ENCODE data around the gene ZNF580. TPM values are rescaled to one million over a fixed set of nuclear protein-coding genes. Genes with fewer than 3 reads are reported as not detected.

ZNF580 gene
- total RNA-seq, 2 donors from 2014 or later = 29.7 to 36.1 TPM

DNA sequence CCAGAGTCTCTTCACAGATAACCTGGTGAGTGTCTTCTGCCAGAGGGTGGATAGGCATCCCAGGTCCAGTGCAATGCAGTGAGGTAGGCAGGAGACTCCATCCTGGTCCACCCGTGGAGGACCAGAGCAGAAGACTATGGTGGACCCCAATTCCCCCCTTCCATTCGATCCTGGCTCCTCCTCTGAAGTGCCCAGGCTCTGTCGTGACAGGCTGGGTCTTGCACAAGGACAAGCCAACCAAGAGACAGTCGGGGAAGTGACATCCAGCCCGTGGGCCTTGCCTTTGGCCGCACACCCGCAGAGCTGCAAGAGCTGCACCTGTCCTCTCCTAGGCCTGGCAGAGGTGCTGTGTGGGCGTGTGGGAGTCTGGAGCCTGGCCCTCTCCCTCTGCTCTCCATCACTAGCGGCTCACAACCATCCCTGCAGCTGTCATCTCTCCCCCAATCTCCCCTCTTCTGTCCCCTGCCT is 19.6 kb upstream of the ZNF580 start:
- H3K9me3 ChIP-seq = no peaks in the 10 kb centered on the region
- ATAC-seq (no peak), DNase-seq (no peak)
- intact Hi-C loops (cut with DNase I) = no loop called here
- H3K27ac ChIP-seq = no peak overlapping the region
- WGBS, 2 donors = 71 to 90% methylated on average over 6 to 9 of the region's 9 CpGs
- H3K4me1 ChIP-seq = peaks cover 13% of the 10 kb centered on the region
- H3K27me3 ChIP-seq = no peaks in the 10 kb centered on the region
- peaks cover 0 to 1% of the 10 kb centered on the region in 2 donors for H3K36me3 ChIP-seq (replicated peaks in 1 of 2; ENCODE audit: insufficient read depth in 1 of 2, low read depth in 2 of 2)
- no peak overlapping the region for H3K4me3 ChIP-seq
- TF ChIP-seq, protein P1, sequence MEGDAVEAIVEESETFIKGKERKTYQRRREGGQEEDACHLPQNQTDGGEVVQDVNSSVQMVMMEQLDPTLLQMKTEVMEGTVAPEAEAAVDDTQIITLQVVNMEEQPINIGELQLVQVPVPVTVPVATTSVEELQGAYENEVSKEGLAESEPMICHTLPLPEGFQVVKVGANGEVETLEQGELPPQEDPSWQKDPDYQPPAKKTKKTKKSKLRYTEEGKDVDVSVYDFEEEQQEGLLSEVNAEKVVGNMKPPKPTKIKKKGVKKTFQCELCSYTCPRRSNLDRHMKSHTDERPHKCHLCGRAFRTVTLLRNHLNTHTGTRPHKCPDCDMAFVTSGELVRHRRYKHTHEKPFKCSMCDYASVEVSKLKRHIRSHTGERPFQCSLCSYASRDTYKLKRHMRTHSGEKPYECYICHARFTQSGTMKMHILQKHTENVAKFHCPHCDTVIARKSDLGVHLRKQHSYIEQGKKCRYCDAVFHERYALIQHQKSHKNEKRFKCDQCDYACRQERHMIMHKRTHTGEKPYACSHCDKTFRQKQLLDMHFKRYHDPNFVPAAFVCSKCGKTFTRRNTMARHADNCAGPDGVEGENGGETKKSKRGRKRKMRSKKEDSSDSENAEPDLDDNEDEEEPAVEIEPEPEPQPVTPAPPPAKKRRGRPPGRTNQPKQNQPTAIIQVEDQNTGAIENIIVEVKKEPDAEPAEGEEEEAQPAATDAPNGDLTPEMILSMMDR (IDR thresholded peaks at IDR 0.05) = no peak
- no peak for TF ChIP-seq POLR2A (IDR thresholded peaks at IDR 0.05)

DNA sequence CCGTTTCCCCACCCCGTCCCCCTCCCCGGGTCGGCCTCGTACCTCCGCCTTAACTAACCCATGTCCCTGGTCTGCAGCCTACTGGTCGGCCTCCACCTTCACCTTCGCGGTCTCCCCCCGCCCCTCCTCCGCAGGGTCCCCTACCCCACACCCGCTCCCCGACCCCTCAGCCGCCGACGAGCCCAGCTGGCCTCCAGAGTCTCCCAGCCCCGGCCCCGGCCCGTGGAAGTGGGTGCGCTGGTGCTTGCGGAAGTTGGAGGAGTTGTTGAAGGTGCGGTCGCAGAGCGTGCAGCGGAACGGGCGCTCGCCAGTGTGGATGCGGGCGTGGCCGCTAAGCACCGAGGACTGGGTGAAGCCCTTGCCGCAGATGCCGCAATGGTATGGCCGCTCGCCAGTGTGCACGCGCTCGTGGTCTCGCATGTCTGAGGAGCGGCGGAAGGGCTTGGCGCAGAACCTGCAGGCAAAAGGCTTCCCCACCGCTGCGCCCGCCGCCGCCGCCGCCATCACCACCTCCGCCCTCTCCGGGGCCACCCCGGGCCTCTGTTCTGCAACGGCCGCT is 19.1 kb upstream of the ZNF580 start:
- intact Hi-C loops (cut with DNase I) = no loop called here
- TF ChIP-seq POLR2A (IDR thresholded peaks at IDR 0.05) = no peak
- TF ChIP-seq, protein P1 (IDR thresholded peaks at IDR 0.05) = no peak
- DNase-seq (no peak), ATAC-seq (no peak)
- Histone ChIP-seq H3K4me3 (no peak overlapping the region), H3K27ac (no peak overlapping the region), H3K27me3 (no peaks in the 10 kb centered on the region), H3K36me3 (replicated peaks in 1 of 2; ENCODE audit: insufficient read depth in 1 of 2, low read depth in 2 of 2) (peaks cover 0 to 1% of the 10 kb centered on the region in 2 donors), H3K4me1 (peaks cover 13% of the 10 kb centered on the region), H3K9me3 (no peaks in the 10 kb centered on the region)
- WGBS, 2 donors = 90 to 93% methylated on average over 37 to 48 of the region's 55 CpGs

DNA sequence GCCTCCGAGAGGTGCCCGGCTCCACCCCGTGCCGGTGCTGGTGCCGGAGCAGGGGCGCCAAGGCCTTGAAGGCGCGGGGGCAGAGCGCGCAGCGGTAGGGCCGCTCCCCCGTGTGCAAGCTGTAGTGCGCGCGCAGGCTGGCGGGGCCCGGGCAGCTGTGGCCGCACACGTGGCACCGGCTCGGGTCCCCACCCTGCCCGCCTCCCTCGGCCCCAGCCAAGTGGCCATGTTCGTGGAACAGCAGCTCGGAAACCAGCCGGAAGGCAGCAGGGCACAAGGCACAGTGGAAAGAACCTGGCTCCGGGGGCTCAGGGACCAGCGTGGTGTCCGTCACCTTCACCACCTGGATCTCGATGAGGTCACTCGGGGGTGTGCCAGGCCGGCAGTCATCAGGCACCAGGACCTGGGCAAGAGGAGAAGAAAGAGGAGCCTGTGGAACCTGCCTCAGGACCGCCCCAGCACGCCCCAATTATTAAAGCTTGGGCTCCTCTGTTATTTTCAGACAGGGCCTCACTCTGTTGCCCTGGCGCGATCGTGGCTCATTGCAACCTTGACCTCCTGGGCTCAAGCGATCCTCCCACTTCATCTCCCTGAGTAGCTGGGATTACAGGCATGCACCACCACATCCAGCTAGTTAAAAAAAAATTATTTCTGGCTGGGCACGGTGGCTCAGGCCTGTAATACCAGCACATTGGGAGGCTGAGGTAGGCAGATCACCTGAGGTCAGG is 18.4 kb upstream of the ZNF580 start:
- Histone ChIP-seq H3K27ac (no peak overlapping the region), H3K4me3 (no peak overlapping the region), H3K27me3 (no peaks in the 10 kb centered on the region), H3K9me3 (no peaks in the 10 kb centered on the region), H3K4me1 (peaks cover 13% of the 10 kb centered on the region), H3K36me3 (replicated peaks in 1 of 2; ENCODE audit: insufficient read depth in 1 of 2, low read depth in 2 of 2) (peaks cover 0 to 1% of the 10 kb centered on the region in 2 donors)
- TF ChIP-seq, protein P1 (IDR thresholded peaks at IDR 0.05) = no peak
- TF ChIP-seq POLR2A (IDR thresholded peaks at IDR 0.05) = no peak
- 82 to 85% methylated on average over 13 to 19 of the region's 40 CpGs for WGBS, 2 donors
- intact Hi-C loops (cut with DNase I) = no loop called here
- DNase-seq = no peak
- ATAC-seq = no peak

- ATAC-seq (no peak), DNase-seq (no peak)
- Histone ChIP-seq H3K9me3 (no peaks in the 10 kb centered on the region), H3K27ac (no peak overlapping the region), H3K4me1 (peaks cover 13% of the 10 kb centered on the region), H3K27me3 (no peaks in the 10 kb centered on the region), H3K4me3 (no peak overlapping the region), H3K36me3 (replicated peaks in 1 of 2; ENCODE audit: insufficient read depth in 1 of 2, low read depth in 2 of 2) (peaks cover 0 to 1% of the 10 kb centered on the region in 2 donors)
- intact Hi-C loops (cut with DNase I) = no loop called here
- TF ChIP-seq POLR2A (IDR thresholded peaks at IDR 0.05) = no peak
- TF ChIP-seq, protein P1 (IDR thresholded peaks at IDR 0.05) = no peak
- 93 to 95% methylated on average over 7 of the region's 7 CpGs for WGBS, 2 donors
Observed at GRCh38 chr19:55623130-55623529, 17.7 kb upstream of the ZNF580 start.
